ENCODE data around the gene C10orf71. TPM values are rescaled to one million over a fixed set of nuclear protein-coding genes. Genes with fewer than 3 reads are reported as not detected.

Gene C10orf71
- total RNA-seq, 1 donor from 2014 or later: not detected

DNA sequence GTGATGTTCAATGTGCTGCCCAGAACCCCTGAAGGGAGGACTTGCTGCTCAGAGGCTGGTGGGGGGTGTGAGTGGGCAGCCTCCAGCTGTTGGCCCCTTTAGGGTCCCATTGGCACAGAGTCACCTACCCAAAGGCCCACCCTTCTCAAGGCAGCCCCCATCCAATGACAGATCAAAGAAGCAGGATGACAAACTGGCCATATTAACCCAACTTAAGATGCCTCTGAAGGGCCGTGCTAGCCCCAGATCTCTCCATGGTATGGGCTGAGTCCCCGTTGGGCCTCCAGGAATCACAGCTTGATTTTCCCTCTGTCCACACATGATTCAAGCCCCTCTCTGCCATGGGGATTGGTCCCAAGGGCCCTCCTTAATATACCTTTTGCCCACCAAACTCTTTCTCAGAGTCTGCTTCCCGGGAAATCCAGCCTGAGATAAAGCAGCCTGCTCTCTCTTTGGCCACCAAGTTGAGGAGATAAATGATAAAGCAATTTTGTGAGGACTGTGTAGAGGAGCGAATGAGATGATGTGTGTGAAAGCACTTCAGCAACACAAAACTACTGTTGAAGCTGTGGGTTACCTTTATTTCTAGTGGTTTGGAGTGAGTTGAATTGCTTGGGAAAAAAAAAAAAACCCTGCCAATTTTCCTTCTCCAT lies 38.2 kb upstream of the C10orf71 start:
- no peak for TF ChIP-seq CTCF (conservative IDR thresholded peaks at IDR 0.05)
- H3K4me3 Mint-ChIP-seq: no peak overlapping the region
- H3K27me3 Mint-ChIP-seq (ENCODE audit: low read depth): no peaks in the 10 kb centered on the region
- H3K9me3 Mint-ChIP-seq: peaks cover 9% of the 10 kb centered on the region
- H3K36me3 Mint-ChIP-seq (ENCODE audit: low read depth): peaks cover 2% of the 10 kb centered on the region
- no peaks in the 10 kb centered on the region for H3K4me1 Mint-ChIP-seq
- no peak for DNase-seq (ENCODE audit: low read depth, low spot score)
- no peak overlapping the region for H3K27ac Mint-ChIP-seq (ENCODE audit: unreplicated experiment)

DNA sequence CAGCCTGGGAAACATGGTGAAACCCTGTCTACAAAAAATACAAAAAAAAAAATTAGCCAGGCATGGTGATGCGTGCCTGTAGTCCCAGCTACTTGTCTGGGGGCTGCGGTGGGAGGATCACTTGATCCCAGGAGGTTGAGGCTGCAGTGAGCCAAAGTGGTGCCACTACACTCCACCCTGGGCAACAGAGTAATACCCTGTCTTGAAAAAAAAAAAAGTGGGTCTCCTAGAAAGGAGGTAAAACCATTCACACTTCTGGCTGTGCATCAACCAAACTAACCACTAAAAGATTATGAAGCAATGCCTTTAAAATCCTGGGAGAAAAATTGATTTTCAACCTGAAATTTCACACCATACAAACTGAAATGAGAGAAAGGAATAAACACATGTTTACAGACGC lies 35.4 kb upstream of the C10orf71 start:
- Mint-ChIP-seq H3K36me3 (ENCODE audit: low read depth) (peaks cover 10% of the 10 kb centered on the region), H3K4me1 (no peaks in the 10 kb centered on the region), H3K27me3 (ENCODE audit: low read depth) (no peaks in the 10 kb centered on the region), H3K4me3 (no peak overlapping the region), H3K27ac (ENCODE audit: unreplicated experiment) (no peak overlapping the region), H3K9me3 (peaks cover 20% of the 10 kb centered on the region)
- no peak for TF ChIP-seq CTCF (conservative IDR thresholded peaks at IDR 0.05)
- no peak for DNase-seq (ENCODE audit: low read depth, low spot score)

GRCh38 chr10:49264177-49264677 lies 34.7 kb upstream of the C10orf71 start:
- Mint-ChIP-seq H3K27ac (ENCODE audit: unreplicated experiment) (no peak overlapping the region), H3K36me3 (ENCODE audit: low read depth) (peaks cover 10% of the 10 kb centered on the region), H3K4me1 (no peaks in the 10 kb centered on the region), H3K27me3 (ENCODE audit: low read depth) (no peaks in the 10 kb centered on the region), H3K9me3 (peaks cover 20% of the 10 kb centered on the region), H3K4me3 (no peak overlapping the region)
- no peak for DNase-seq (ENCODE audit: low read depth, low spot score)
- TF ChIP-seq CTCF (conservative IDR thresholded peaks at IDR 0.05): no peak

DNA sequence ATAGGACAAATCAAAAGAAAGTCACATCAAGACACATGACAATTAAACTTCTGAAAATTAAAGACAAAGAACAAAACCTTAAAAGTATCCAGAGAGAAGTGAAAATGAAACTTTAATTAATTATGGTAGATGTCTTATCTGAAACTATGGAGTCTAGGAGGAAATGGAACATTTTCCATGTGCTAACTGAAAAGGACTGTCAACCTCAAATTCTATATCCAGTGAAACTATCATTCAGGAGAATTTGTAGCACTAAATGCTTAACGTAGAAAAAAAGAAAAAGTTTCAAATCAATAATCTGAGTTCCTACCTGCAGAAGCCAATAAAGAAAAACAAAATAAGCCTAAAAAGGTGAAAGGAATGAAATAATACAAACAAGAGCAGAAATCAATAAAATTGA lies 33.1 kb upstream of the C10orf71 start:
- Mint-ChIP-seq H3K9me3 (peaks cover 20% of the 10 kb centered on the region), H3K4me3 (no peak overlapping the region), H3K27ac (ENCODE audit: unreplicated experiment) (no peak overlapping the region), H3K4me1 (no peaks in the 10 kb centered on the region), H3K36me3 (ENCODE audit: low read depth) (peaks cover 10% of the 10 kb centered on the region), H3K27me3 (ENCODE audit: low read depth) (no peaks in the 10 kb centered on the region)
- no peak for DNase-seq (ENCODE audit: low read depth, low spot score)
- no peak for TF ChIP-seq CTCF (conservative IDR thresholded peaks at IDR 0.05)

DNA sequence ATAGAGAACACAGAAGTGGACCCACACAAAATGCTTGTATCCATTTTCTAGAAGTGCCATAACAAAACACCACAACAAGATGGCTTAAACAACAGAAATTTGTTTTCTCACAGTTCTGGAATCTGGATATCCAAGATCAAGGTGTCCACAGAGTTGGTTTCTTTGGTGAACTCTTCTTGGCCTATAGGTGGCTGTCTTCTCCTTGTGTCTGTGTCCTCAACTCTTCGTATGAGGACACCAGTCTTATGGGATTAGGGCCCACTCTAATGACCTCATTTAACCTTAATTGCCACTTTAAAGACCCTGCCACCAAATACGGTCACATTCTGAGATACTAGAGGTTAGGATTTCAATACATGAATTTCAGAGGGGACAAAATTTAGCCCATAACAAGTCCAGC lies 30.8 kb upstream of the C10orf71 start:
- TF ChIP-seq CTCF (conservative IDR thresholded peaks at IDR 0.05): no peak
- Mint-ChIP-seq H3K9me3 (peaks cover 20% of the 10 kb centered on the region), H3K36me3 (ENCODE audit: low read depth) (peaks cover 10% of the 10 kb centered on the region), H3K27ac (ENCODE audit: unreplicated experiment) (no peak overlapping the region), H3K4me3 (no peak overlapping the region), H3K27me3 (ENCODE audit: low read depth) (no peaks in the 10 kb centered on the region), H3K4me1 (peaks cover 13% of the 10 kb centered on the region)
- DNase-seq (ENCODE audit: low read depth, low spot score): no peak
